ENCODE data around the gene ADAMTS20.

ADAMTS20 gene

DNA sequence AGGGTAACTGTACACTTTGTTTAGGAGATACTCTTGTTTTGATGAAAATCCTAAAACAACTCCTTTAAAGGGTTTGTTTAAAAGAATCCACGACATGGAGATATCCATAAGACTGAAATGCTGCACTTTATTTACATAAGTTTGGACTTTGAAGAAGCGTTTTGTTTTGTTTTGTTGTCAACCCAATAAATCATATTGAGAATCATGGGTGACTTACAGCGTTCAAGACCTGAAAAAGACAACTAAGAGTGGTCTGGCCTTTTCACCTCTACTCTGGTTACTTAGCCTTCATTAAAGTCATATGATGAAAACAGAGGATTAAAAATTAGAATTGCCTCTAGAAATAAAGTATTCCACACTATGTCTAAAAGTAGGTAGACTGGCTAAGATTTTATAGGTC is 234.8 kb downstream of the ADAMTS20 start:
- DNase-seq (ENCODE audit: low spot score): no peak

DNA sequence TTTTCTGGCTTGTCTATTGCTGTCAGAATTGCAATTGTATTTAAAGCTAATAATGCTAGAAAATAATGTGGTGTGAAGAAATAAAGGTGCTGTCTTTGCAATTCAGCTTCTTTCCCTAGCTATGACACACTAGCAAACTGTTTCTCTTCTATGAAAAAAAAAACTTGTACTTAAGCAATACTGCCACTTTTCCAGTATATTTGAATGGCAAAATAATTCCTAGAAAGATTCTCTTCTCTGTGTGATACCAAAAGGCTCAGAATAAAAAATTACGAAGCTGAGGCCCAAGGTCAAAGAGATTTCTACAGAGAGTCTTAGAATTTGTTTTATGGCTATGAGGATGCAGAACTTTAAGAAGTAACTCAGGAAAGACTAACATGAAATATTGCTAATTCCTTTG is 235.5 kb downstream of the ADAMTS20 start:
- DNase-seq (ENCODE audit: low spot score): no peak

DNA sequence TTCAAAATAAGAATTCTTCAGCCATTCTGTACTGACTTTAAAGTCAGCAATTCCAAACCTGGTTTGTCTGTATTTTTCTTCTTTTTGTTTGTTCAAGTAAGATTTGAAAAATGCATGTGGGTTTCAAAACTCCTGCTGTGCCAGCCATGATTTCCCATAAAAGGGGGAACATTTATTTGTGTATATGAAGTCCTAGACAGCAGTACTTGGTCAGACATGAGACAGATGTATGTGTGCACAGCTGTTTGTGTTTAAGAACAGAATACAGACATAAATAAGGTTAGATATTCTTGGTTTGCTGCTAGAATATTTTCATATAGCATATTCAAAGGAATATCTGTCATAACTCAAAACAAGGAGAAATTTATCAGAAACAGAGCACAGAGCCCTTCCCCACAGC is 236.0 kb downstream of the ADAMTS20 start:
- DNase-seq (ENCODE audit: low spot score): no peak

DNA sequence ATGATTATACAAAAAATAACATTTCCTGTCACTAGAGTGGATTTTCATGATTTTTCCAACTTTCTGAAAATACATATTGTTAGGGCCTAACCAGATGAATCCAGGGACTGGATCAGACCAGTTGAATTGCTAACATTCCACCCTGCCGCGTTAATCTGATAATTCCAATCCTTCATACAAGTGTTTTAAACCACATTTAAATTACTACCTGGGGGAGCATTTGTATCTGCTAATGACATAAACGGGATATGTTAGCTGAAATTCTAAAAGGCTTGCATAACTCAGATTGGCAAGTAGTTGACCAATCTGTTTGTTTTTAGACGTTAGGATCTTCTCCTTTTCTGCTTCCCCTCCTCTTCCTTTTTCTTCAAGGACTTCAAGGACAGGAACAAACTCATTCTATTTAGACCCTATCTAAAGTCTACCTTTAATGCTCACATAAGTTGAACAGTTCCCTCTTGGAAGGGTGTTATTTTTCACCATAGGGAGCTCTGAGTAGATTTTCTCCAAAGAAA is 239.0 kb downstream of the ADAMTS20 start:
- no peak for DNase-seq (ENCODE audit: low spot score)

DNA sequence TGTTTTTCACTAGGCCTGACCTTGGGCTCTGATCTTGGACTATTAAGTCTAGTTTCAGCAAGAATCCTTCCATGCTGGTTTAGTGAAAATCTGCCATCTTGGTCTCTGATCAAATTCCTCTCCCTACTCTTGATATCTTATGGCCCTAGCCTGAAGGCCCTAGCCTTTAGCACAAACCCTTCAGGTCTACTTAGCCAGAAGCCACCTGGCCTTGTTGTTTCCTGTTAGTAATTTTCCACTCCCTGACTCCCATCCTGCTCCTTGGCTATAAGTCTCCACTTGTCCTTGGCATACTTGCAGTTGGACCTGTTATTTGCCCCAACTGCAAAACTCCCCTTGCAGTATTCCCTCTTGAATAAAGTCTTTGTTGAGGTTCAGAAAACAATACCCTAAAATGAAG is 241.4 kb downstream of the ADAMTS20 start:
- no peak for DNase-seq (ENCODE audit: low spot score)

DNA sequence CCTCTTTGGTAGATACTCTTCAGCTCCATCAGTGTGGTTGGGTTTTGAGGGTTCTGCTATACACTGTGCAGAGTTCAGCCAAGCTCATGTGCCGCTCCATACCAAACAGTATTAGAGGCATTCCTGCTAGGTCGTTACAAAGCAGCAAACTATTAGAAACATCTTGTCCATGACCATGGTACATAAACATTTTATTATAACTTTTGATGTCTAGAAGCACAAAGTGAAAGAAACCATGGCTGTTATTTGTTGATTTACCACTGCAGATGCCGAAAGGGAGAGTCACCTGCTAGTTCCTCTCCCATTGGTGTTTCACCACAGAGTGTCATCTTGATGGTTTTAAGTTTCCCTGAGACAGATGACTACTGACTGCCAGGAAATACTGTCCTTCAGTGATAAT is 242.0 kb downstream of the ADAMTS20 start:
- no peak for DNase-seq (ENCODE audit: low spot score)

DNA sequence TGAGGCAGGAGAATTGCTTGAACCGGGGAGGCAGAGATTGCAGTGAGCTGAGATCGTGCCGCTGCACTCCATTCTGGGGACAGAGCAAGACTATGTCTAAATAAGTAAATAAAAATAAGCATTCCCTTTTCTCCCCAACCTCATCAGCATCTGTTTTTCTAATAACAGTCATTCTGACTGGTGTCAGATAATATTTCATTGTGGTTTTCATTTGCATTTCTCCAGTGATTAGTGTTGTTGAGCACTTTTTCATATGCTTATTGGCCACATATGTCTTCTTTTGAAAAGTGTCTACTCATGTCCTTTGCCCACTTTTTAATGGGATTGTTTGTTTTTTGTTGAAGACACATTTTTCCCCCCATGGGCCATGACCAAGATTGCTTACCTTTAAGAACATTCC is 243.2 kb downstream of the ADAMTS20 start:
- DNase-seq (ENCODE audit: low spot score): no peak

DNA sequence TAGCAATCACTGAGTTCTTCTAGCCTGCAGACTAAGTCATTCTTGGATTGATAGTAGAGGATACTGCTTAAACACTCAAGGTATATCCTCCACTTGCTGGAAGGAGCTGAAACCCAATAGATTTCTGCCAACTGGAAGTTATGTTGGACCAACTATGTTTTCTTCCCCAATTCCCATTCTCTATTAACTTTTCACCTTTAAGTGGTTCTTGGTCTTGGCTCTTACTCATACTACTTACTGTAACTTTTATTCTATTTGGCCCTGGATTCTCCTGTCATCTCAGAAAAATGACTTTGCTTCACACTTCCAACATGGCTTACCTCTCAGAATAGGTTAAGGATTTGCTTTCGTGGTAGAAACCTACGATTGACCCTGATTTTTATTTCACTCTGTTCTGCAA is 244.9 kb downstream of the ADAMTS20 start:
- no peak for DNase-seq (ENCODE audit: low spot score)

DNA sequence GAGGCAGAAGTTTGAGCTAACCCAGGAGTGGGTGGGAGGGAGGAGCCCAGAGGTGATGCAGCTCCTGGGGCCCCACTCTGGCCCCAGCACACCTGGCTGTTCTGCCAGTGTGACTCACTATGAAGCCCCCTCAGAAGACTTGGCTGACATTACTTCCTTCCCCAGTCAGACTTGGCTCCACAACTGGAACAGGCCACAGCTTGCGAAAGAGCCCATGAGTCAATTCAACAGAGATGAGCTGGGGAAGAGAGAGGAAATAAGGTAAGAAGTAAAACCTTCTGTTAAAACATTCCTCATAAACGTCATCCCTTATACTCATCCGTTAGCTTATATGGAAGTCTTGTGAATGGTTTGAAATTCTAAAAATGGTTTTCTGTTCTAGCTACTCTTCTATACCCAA is 245.9 kb downstream of the ADAMTS20 start:
- no peak for DNase-seq (ENCODE audit: low spot score)

DNA sequence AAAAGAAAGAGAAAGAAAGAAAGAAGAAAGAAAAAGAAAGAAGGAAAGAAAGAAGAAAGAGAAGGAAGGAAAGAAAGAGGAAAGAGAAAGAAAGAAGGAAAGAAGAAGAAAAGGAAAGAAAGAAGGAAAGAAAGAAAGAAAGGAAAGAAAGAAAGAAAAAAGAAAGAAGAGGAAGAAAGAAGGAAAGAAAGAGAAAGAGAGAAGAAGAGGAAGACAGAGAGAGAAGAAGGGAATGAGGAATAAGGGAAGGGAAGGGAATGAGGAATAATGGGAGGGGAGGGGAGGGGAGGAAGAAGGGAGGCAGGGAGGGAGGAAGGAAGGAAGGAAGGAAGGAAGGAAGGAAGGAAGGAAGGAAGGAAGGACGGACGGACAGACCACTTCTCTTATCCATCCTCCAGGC is 246.9 kb downstream of the ADAMTS20 start:
- no peak for DNase-seq (ENCODE audit: low spot score)
